ENCODE results near the gene NAGLU. TPM values are rescaled to one million over a fixed set of nuclear protein-coding genes. Genes with fewer than 3 reads are reported as not detected.

The NAGLU gene
- total RNA-seq, 4 donors from 2014 or later: 16.4 to 30.1 (median 24.1) TPM

DNA sequence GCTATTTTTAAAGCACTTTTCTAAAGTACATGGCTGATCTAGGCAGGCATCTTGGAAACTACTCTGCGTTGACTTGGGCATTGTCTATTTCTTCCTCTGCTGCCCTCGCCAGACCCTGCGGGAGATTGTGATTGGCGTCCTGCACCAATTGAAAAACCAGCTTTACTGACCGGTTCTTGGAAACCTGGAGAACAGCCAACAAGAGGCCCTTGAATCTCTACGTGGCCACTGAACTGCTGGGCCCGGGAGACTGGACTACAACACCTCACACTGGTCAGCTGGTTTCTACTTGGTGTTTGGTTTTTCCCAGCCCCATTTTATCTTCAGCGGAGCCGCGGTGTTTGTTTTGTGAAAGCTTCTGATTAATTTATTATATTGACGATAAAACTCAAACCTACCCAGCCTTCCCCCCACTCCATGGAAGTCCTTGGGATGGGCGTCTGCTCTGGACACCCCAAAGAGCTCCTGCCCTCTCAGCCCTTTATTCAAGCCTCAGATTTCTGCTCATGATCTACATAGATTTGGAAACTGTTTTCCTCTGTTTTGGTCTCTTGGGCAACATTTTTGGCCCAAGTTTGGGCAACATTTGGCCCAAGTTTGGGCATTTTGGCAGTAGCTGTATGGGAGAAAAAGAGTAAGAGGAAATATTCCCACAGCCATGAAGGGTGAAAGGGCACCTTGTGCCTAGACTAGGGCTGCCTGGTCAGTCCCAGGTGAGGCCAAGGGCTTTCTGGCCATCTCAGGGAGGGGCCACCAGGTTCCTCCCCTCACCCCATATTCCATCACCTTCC lies 35.6 kb downstream of the NAGLU start:
- ATAC-seq: no peak
- intact Hi-C loops (cut with DNase I; ENCODE audit: low total_unique reads): no loop called here
- H3K27ac ChIP-seq: peak overlapping the region in 1 of 4 donors; percentile 34

DNA sequence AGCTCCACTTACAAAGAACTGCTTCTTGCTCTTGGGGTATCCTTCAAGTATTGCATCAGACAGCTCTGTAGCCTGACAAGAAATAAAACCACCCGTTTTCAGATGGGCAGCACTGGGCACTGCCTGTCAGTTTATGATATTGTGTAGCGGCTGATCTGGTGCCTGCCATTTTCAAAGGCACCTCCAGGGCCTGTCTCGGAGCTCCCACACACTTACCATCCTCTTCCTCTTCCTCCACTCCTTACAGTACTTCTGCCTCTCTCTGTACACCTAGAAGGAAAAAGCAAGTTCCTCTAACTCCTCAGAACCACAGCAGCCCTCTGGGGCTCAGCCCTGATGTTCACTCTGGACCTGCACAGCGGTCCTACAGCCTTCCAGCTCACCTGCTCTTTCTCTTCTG lies 37.1 kb downstream of the NAGLU start:
- no peak for DNase-seq
- no peak for ATAC-seq
- no peak for TF ChIP-seq POLR2A (IDR thresholded peaks at IDR 0.05)
- TF ChIP-seq, protein P1, sequence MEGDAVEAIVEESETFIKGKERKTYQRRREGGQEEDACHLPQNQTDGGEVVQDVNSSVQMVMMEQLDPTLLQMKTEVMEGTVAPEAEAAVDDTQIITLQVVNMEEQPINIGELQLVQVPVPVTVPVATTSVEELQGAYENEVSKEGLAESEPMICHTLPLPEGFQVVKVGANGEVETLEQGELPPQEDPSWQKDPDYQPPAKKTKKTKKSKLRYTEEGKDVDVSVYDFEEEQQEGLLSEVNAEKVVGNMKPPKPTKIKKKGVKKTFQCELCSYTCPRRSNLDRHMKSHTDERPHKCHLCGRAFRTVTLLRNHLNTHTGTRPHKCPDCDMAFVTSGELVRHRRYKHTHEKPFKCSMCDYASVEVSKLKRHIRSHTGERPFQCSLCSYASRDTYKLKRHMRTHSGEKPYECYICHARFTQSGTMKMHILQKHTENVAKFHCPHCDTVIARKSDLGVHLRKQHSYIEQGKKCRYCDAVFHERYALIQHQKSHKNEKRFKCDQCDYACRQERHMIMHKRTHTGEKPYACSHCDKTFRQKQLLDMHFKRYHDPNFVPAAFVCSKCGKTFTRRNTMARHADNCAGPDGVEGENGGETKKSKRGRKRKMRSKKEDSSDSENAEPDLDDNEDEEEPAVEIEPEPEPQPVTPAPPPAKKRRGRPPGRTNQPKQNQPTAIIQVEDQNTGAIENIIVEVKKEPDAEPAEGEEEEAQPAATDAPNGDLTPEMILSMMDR (IDR thresholded peaks at IDR 0.05 in 4 of 5, conservative IDR thresholded peaks at IDR 0.05 in 1 of 5): no peak
- H3K27ac ChIP-seq: no peak overlapping the region
- intact Hi-C loops (cut with DNase I; ENCODE audit: low total_unique reads) (no loop called here), in situ Hi-C loops (cut with MboI; ENCODE audit: low sequenced_read_pairs in 4 of 4) (no loop called here)
- H3K27me3 ChIP-seq: no peaks in the 10 kb centered on the region
- no peaks in the 10 kb centered on the region for H3K9me3 ChIP-seq
- peaks cover 2 to 69% of the 10 kb centered on the region in 2 donors for H3K36me3 ChIP-seq
- H3K4me3 ChIP-seq: no peak overlapping the region
- H3K4me1 ChIP-seq: peaks cover 5 to 11% of the 10 kb centered on the region in 2 donors

More for the DNA sequence above, 35.6 kb downstream of the NAGLU start:
- in situ Hi-C loops (cut with MboI; ENCODE audit: low sequenced_read_pairs in 4 of 4): no loop called here
- no peaks in the 10 kb centered on the region for H3K9me3 ChIP-seq
- no peak for DNase-seq
- H3K36me3 ChIP-seq: peaks cover 2 to 69% of the 10 kb centered on the region in 2 donors
- TF ChIP-seq POLR2A (IDR thresholded peaks at IDR 0.05): no peak
- TF ChIP-seq, protein P1 (IDR thresholded peaks at IDR 0.05 in 4 of 5, conservative IDR thresholded peaks at IDR 0.05 in 1 of 5): no peak
- no peak overlapping the region for H3K4me3 ChIP-seq
- peaks cover 5 to 10% of the 10 kb centered on the region in 2 donors for H3K4me1 ChIP-seq
- H3K27me3 ChIP-seq: no peaks in the 10 kb centered on the region

DNA sequence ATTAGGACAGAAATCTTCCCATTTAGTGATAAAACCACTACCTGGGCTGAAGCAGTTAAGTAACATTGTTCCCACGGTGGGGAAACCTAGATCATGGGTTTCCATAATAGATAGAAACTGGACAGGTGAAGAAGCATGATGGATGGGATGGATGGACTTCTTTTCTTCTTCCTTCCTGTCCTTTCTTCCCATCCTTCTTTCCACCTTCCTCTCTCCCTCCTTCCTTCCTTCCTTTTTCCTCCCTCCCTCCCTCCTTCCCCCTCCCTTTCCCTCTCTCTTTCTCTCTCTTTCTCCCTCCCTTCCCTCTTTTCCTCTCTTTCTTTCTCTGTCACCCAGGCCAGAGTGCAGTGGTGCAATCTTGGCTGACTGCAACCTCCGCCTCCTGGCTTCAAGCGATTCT lies 38.4 kb downstream of the NAGLU start:
- TF ChIP-seq, protein P1 (IDR thresholded peaks at IDR 0.05 in 4 of 5, conservative IDR thresholded peaks at IDR 0.05 in 1 of 5): no peak
- TF ChIP-seq POLR2A (IDR thresholded peaks at IDR 0.05): no peak
- intact Hi-C loops (cut with DNase I; ENCODE audit: low total_unique reads): no loop called here
- Histone ChIP-seq H3K36me3 (peaks cover 2 to 58% of the 10 kb centered on the region in 2 donors), H3K27ac (no peak overlapping the region), H3K27me3 (no peaks in the 10 kb centered on the region), H3K9me3 (no peaks in the 10 kb centered on the region), H3K4me1 (peaks cover 12 to 18% of the 10 kb centered on the region in 2 donors), H3K4me3 (no peak overlapping the region)
- in situ Hi-C loops (cut with MboI; ENCODE audit: low sequenced_read_pairs in 4 of 4): no loop called here
- DNase-seq (no peak), ATAC-seq (no peak)

DNA sequence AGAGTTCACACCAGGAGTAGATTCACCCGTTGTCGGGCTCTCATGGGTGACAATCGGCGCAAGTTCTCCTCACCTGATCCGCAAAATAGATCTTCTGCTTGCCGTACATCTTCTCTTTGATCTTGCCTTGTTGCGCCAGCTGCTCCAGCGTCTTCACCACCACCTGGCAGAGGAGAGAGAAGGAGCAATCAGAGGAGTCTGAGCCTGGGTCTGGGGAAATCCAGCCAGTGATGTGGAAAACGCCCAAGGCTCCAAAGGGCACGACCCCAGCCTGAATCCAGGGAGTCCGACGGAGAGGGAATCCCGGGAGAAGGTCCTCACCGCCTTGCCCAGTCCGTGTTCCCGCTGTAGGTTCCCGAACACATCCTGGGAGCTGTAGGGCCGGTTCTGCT lies 41.1 kb downstream of the NAGLU start:
- H3K27ac ChIP-seq: peak overlapping the region; percentile 83 to 98 (median 91)
- TF ChIP-seq, protein P1 (IDR thresholded peaks at IDR 0.05 in 4 of 5, conservative IDR thresholded peaks at IDR 0.05 in 1 of 5): no peak
- TF ChIP-seq POLR2A (IDR thresholded peaks at IDR 0.05): no peak
- H3K4me3 ChIP-seq: peak overlapping the region; percentile 61 to 94 (median 86)
- peaks cover 12 to 18% of the 10 kb centered on the region in 2 donors for H3K4me1 ChIP-seq
- in situ Hi-C loops (cut with MboI; ENCODE audit: low sequenced_read_pairs in 4 of 4) (loop anchor here in 3 of 4 donors (5.0 to 25.0 kb wide), 3 partner anchors 105 to 185 kb away; partner anchors contain the start of genes CCR10 (in 3 of the 3), CNTNAP1 (in 3 of the 3), PLEKHH3 (in 2 of the 3) and RAMP2 (in 1 of the 3)), intact Hi-C loops (cut with DNase I; ENCODE audit: low total_unique reads) (loop anchor here (1.0 to 5.0 kb wide), 3 partner anchors 10 to 245 kb away; partner anchors contain the start of genes BECN1, MLX, RETREG3 and TUBG1)
- H3K27me3 ChIP-seq: no peaks in the 10 kb centered on the region
- peaks cover 2 to 57% of the 10 kb centered on the region in 2 donors for H3K36me3 ChIP-seq
- H3K9me3 ChIP-seq: no peaks in the 10 kb centered on the region
- no peak for ATAC-seq
- no peak for DNase-seq
